HepG2 (cell line): Measurements from ENCODE around the gene GATAD2B. TPM values are rescaled to one million over a fixed set of nuclear protein-coding genes. Genes with fewer than 3 reads are reported as not detected.

Experiments
- CBFB ChIP-seq: sonication (generic); formaldehyde crosslinking; IDR thresholded peaks from 2 replicates; pipeline ENCODE4 v1.4.0; 2020; ENCODE audit warnings: missing genetic modification reagents
- CCAR2 ChIP-seq: fragments of 200-400 bp; formaldehyde crosslinking; optimal IDR thresholded peaks from 2 replicates; pipeline ENCODE3; 2018; ENCODE audit warnings: low read depth, mild to moderate bottlenecking, low read length, moderate library complexity
- DMTF1 ChIP-seq: sonication (generic); formaldehyde crosslinking; IDR thresholded peaks from 2 replicates; pipeline ENCODE4 v1.4.0; 2020; ENCODE audit warnings: mild to moderate bottlenecking, missing genetic modification reagents
- GATAD1 ChIP-seq: IDR thresholded peaks from 2 replicates; pipeline ENCODE4 v1.6.1; 2016; ENCODE audit warnings: missing genetic modification reagents, missing compliant biosample characterization
- HBP1 ChIP-seq: IDR thresholded peaks from 2 replicates; pipeline ENCODE4 v1.6.1; 2016; ENCODE audit warnings: low read depth, control low read depth
- HDAC6 ChIP-seq: fragments of 200-600 bp; sonication (generic); IDR thresholded peaks from 2 replicates; pipeline ENCODE4 v1.7.0; 2017; ENCODE audit warnings: mild to moderate bottlenecking, antibody characterized with exemption, low read length, low read depth
- HMGXB4 ChIP-seq, 2 experiments: sonication (generic) in 1 of 2; formaldehyde crosslinking in 1 of 2; IDR thresholded peaks; 2 replicates each; pipeline versions ENCODE4 v1.4.0 to v1.6.1; 2018 to 2020; ENCODE audit warnings: missing genetic modification reagents in 2 of 2, borderline replicate concordance in 1 of 2, low read depth in 1 of 2, mild to moderate bottlenecking in 1 of 2, missing biosample characterization in 1 of 2
- NFIC ChIP-seq: IDR thresholded peaks from 2 replicates; pipeline ENCODE4 v1.6.1; 2012; ENCODE audit warnings: mild to moderate bottlenecking, low read length, inconsistent platforms
- NR2F2 ChIP-seq: IDR thresholded peaks from 2 replicates; pipeline ENCODE4 v1.6.1; 2012; ENCODE audit warnings: low read depth, inconsistent platforms, borderline replicate concordance
- TBP ChIP-seq: sonication (generic); formaldehyde crosslinking; IDR thresholded peaks from 2 replicates; pipeline ENCODE4 v1.5.0; 2020; ENCODE audit warnings: missing genetic modification reagents
- TFDP2 ChIP-seq: sonication (generic); formaldehyde crosslinking; IDR thresholded peaks from 2 replicates; pipeline ENCODE4 v1.4.0; 2020; ENCODE audit warnings: missing genetic modification reagents
- U2AF1 ChIP-seq: fragments of 200-400 bp; formaldehyde crosslinking; optimal IDR thresholded peaks from 2 replicates; pipeline ENCODE3; 2017; ENCODE audit warnings: mild to moderate bottlenecking, low read depth, low read length
- ZBTB37 ChIP-seq: sonication (generic); formaldehyde crosslinking; IDR thresholded peaks from 2 replicates; pipeline ENCODE4 v1.4.0; 2020; ENCODE audit warnings: mild to moderate bottlenecking, missing genetic modification reagents
- ZNF3 ChIP-seq: IDR thresholded peaks from 2 replicates; pipeline ENCODE4 v1.7.0; 2017; ENCODE audit warnings: inconsistent platforms
- ZNF367 ChIP-seq: sonication (generic); formaldehyde crosslinking; IDR thresholded peaks from 2 replicates; pipeline ENCODE4 v1.4.0; 2020; ENCODE audit warnings: missing genetic modification reagents, borderline replicate concordance
- ZNF44 ChIP-seq: sonication (generic); formaldehyde crosslinking; IDR thresholded peaks from 2 replicates; pipeline ENCODE4 v1.5.1; 2020; ENCODE audit warnings: mild to moderate bottlenecking, missing genetic modification reagents
- ZNF557 ChIP-seq: sonication (generic); formaldehyde crosslinking; IDR thresholded peaks from 2 replicates; pipeline ENCODE4 v1.4.0; 2020; ENCODE audit warnings: missing genetic modification reagents
- ZNF563 ChIP-seq: sonication (generic); formaldehyde crosslinking; IDR thresholded peaks from 2 replicates; pipeline ENCODE4 v1.8.0; 2022; ENCODE audit warnings: mild to moderate bottlenecking, moderate library complexity, missing genetic modification reagents
- ZNF572 ChIP-seq: sonication (generic); formaldehyde crosslinking; IDR thresholded peaks from 2 replicates; pipeline ENCODE4 v1.5.1; 2020; ENCODE audit warnings: mild to moderate bottlenecking, missing genetic modification reagents
- ZNF709 ChIP-seq: sonication (generic); formaldehyde crosslinking; IDR thresholded peaks from 2 replicates; pipeline ENCODE4 v1.5.0; 2020; ENCODE audit warnings: mild to moderate bottlenecking, missing genetic modification reagents
- ZNF747 ChIP-seq: sonication (generic); formaldehyde crosslinking; IDR thresholded peaks from 2 replicates; pipeline ENCODE4 v1.8.1; 2023; ENCODE audit warnings: missing genetic modification reagents, mild to moderate bottlenecking, borderline replicate concordance
- ZNF83 ChIP-seq: sonication (generic); formaldehyde crosslinking; IDR thresholded peaks from 2 replicates; pipeline ENCODE4 v1.4.0; 2020; ENCODE audit warnings: missing genetic modification reagents, mild to moderate bottlenecking, borderline replicate concordance
- polyA plus RNA-seq, 8 experiments: library from polyadenylated mRNA; depleted of rRNA in 3 of 8; stranded (reverse) in 7 of 8; unstranded in 1 of 8; fragments of >200 nt; fragmentation: Illumina TruSeq in 4 of 8; extraction: Trizol in 4 of 8; gene quantifications; 2 replicates each; pipeline versions ENCODE4 v1.2.1 to v1.2.3, GENCODE V29; 2011 to 2016; ENCODE audit warnings: low read depth in 4 of 8, missing spikeins in 1 of 8, mixed read lengths in 1 of 8; ENCODE audit not compliant: insufficient read depth in 1 of 8
- total RNA-seq, 5 experiments: library from RNA; depleted of rRNA; stranded (reverse); fragments of >200 nt; fragmentation: Illumina TruSeq; extraction: Trizol; gene quantifications; 2 replicates each; pipeline ENCODE4 v1.2.3, GENCODE V29; 2016; ENCODE audit warnings: low read depth in 1 of 5

GATAD2B gene
- total and polyA plus RNA-seq, 2 of the 13 experiments (the other 11 are each of a cell fraction or from before 2014, with no cell fraction given): 3.2 to 5.2 TPM

GRCh38 chr1:153963030-153963849 is 40.5 kb upstream of the GATAD2B start, which contains the start of gene SLC39A1 (continued):
- TF ChIP-seq CBFB: no peak
- no peak for TF ChIP-seq ZNF367 (CRISPR knock-in tag)
- TF ChIP-seq HDAC6: no peak
- TF ChIP-seq ZNF563 (CRISPR knock-in tag): 0 out of 2 replicates have a peak, but pooled peaks have one; percentile 25
- no peak for TF ChIP-seq U2AF1
- TF ChIP-seq ZNF572 (CRISPR knock-in tag): 0 out of 2 replicates have a peak, but pooled peaks have one; percentile 33
- peak in 1 of 2 experiments; percentile 59; a peak in 3 of 4 replicates for TF ChIP-seq HMGXB4 (CRISPR knock-in tag; IDR thresholded peaks at IDR 0.05; ENCODE audit: borderline replicate concordance in 1 of 2, low read depth in 1 of 2)
- no peak for TF ChIP-seq NR2F2
- no peak for TF ChIP-seq CCAR2
- no peak; the same call in 1 of the 2 replicates for TF ChIP-seq ZNF747 (CRISPR knock-in tag)
- no peak for TF ChIP-seq HBP1 (CRISPR knock-in tag)
- TF ChIP-seq ZNF557 (CRISPR knock-in tag): no peak
- no peak for TF ChIP-seq NFIC
- TF ChIP-seq ZNF83 (CRISPR knock-in tag): no peak
- no peak for TF ChIP-seq DMTF1 (CRISPR knock-in tag)
- no peak for TF ChIP-seq TBP
- peak; percentile 56 for TF ChIP-seq GATAD1 (CRISPR knock-in tag)
- TF ChIP-seq TFDP2 (CRISPR knock-in tag): peak; percentile 46
- no peak for TF ChIP-seq ZNF44
- TF ChIP-seq ZNF709: no peak
- no peak for TF ChIP-seq ZBTB37 (CRISPR knock-in tag)
- no peak for TF ChIP-seq ZNF3 (CRISPR knock-in tag)
